ENCODE results near the gene HOXC6.
"Not testable (repeated sequence)": the region's sequence is repeated elsewhere in the genome, so short reads cannot be mapped to it uniquely, and the experiment has no call there.

HOXC6 gene

GRCh38 chr12:54030889-54031471 is 2.7 kb downstream of the HOXC6 start:
- no peak for DNase-seq

GRCh38 chr12:54031480-54031879 is 3.2 kb downstream of the HOXC6 start:
- no peak for DNase-seq

DNA sequence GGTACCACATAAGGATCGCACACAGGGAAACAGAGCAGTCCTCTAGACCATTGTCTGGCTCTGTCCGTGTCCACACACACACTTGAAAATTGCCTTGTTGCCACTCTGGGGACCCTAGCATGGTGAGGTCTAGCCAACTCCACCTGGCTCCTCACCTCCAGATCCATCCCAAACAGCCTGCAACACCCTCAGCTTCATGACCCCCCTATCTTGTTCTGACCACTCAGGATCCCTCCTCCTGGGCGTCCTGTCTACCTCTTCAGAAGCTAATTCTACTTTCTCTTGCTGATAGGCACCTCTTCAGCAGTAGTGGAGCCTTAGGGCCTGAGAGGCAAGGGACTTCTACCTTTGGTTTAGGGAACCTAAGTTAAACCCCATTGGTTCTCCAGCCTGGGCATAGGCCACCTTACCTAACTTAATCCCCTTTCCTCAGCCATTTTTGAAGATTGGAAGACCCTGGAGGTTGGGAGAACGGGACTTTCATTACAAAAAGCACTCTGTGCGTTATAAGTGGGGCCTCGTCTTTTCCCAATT is 3.9 kb downstream of the HOXC6 start:
- no peak for DNase-seq

GRCh38 chr12:54032627-54033100 is 4.4 kb downstream of the HOXC6 start, which contains the start of gene HOXC5:
TSS of gene HOXC5 (plus strand) at chr12:54033050. CDS start at chr12:54033123, 73 bp downstream.
- DNase-seq = no peak

DNA sequence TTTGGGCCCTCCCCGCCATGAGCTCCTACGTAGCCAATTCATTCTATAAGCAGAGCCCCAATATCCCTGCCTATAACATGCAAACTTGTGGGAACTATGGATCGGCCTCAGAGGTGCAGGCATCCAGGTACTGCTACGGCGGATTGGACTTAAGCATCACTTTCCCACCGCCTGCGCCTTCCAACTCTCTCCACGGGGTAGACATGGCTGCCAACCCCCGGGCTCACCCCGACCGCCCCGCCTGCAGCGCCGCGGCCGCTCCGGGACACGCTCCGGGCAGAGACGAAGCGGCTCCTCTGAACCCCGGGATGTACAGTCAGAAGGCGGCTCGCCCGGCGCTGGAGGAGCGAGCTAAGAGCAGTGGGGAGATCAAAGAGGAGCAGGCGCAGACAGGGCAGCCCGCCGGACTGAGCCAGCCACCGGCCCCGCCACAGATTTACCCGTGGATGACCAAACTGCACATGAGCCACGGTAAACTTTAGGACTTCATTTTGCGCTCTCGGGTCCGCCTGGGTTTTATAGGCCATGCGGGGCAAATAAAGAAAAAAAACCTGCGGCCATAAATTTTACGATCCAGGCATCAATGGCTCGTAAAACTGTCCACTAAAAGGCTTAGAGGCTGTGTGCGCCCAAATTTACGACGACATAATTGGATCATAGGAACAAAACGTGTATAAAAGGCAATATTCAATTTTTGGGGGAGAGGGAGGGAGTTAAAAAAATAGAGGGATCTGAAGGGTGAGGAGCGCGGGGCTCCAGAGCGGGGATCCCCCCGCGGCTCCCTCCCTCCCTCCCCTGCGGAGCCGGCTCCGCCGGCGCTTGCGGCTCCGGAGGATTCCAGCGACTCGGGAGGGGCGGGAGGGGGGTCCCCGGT is 5.1 kb downstream of the HOXC6 start:
- no peak for DNase-seq

DNA sequence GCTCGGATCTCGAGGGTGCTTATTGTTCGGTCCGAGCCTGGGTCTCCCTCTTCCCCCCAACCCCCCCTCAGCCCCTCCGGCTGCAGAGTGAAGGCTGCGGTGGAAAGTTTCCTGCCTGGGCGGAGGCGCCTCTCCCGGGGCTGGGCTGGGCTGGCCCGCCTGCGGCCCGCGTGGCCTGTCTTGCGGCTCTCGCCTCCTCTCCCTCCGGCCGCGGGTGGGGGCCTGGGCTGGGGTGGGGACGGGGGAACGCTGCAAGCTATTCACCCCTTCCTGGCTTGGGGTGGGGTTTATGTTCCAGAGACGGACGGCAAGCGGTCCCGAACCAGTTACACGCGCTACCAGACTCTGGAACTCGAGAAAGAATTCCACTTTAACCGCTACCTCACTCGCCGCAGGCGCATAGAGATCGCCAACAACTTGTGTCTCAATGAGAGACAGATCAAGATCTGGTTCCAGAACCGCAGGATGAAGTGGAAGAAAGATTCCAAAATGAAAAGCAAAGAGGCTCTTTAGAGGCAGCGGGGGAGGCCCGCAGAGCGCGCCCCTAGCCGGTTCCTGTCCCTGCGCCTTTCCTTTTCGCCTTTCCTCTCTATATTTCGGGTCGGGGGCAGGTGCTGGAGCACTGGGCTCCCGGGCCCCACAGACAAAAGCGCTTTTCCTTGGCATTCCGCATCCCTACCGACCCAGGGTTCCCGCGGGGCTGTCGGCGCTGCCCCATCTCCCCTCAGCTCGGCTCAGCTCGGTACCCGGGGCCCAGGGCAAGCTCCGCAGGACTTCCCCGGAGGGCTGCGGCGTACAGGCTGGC is 5.9 kb downstream of the HOXC6 start:
- DNase-seq = no peak

GRCh38 chr12:54034785-54035310 is 6.6 kb downstream of the HOXC6 start:
- DNase-seq = no peak

GRCh38 chr12:54035568-54036264 is 7.5 kb downstream of the HOXC6 start:
- DNase-seq = no peak

DNA sequence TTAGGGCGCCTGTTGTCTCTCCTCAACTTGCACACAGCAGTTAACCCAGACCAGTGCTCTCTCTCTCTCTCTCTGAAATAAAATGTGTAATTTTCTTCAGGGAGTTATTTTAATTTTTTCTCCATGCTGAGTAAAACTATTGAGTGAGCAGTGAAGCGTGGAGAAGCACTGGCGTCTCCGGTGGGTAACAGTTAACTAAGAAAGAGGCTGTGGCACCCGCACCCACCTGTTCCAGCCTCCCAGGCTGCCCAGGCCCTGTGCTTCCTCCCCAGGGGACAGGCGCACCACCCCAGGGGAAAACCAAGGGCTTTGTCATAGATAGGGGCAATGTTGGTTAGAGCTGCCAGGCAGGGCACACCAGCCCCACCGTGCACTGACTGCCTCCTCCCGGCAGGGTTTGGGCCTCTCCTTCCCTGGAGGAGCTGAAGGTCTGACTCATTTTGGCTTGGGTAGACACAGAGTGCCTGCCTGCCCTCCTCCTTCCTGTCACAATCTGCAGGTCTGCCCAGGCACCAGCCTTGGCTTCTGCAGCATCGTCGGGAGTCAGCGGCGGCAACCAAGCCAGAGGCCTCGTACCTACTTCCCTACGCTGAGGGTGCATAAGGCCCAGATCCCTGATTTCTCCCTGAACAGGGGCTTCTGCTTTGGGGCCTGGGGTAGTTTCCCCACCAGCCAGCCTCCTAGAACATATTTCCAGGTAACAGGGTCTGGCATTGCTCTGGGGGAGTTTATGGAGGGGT is 8.6 kb downstream of the HOXC6 start:
- no peak for DNase-seq

DNA sequence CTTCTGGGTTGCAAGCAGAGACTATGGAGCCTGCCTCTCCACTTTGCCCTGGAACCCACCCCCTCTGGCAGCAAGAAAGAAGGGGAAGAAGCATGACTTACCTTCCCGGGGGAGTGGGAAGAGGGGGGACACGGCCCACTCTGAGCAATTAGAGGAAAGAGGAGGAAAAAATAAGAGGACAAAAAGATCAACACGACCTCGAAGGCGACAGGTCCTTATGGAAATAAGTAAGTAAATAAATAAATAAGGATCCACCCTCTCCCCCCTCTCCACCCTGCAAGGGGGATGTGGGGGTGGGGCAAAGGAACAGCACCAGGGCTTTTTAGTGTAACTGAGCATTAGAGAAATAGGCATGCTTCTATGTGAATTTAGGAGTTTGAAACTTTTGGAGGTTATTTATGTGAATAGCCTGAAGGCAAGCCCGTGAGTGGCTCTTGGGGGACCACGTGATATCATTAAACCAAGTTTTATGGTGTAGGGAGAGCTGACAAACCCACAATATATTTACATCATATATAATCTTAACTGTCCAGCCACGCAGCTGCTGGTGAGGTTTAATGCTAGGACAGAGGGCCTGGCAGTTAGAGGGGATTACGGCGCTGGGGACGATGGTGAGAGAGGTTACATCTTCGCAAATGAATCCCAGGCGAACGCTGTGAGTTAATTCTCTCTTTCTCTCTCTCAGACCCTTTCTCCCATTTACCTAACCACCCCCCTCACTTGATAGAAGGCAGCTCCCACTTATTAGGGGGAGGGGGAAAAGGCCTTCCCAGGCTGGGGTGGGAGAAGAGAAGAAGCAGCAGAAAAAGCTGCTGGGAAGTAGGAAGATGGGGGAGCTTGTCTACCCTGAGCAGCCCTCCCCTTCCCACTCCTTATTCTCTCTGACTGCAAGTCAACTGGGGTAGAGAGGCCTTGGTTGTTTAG is 9.4 kb downstream of the HOXC6 start:
- DNase-seq = no peak

DNA sequence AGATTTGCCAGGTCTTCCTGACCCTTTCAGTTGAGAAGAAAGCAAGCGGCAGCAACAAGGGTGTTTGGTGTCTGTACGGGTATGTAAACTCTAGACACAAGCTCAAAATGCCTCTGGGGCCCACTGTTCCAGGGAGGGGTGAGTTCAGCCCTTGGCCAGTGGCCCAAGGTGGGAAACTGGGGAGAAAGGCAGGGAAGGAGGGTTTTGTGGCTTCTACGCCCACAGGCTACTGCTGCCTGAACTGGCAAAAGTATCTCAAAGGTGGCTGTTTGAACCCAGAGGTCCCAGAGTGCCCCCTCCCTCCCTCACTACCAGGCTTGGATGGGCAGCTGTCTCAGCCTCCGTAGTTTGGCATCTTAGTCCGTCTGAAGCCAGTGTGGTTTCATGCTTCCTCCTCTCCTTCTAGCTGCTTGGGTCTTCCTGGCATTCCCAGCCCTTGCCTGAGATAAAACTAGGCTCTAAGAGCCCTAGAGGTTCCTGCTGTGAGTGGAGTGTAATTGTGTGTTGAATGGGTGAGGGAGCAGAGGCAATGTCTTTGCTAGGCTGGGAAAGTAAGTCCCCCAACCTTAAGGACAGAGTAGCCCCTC is 10.1 kb downstream of the HOXC6 start:
- DNase-seq = no peak

DNA sequence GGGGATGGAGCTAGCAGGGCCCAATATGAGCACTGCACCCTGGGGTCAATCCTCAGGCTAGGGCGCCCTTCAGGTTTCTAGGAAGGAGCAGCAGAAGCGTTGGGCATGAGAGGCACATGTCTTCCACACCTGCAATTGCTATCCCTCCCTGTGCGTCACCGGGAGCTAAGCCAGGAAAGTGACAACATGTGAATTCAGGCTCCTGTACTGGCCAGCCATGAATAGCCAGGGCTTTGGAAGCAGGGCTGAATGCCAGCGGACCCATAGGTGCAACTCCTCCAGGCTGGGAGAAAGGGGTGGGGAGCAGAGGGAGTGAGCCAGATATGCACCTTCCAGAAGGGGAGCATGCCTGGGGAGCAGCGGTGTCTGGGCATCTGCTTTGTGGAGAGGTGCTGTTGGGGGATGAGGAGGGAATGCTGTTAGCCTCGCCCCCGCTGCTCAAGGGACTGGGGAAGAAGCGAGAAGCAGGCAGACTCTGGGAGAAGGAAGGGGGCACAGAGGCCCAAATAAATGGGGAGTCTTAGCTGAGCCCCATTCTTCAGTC is 10.7 kb downstream of the HOXC6 start:
- DNase-seq = no peak

DNA sequence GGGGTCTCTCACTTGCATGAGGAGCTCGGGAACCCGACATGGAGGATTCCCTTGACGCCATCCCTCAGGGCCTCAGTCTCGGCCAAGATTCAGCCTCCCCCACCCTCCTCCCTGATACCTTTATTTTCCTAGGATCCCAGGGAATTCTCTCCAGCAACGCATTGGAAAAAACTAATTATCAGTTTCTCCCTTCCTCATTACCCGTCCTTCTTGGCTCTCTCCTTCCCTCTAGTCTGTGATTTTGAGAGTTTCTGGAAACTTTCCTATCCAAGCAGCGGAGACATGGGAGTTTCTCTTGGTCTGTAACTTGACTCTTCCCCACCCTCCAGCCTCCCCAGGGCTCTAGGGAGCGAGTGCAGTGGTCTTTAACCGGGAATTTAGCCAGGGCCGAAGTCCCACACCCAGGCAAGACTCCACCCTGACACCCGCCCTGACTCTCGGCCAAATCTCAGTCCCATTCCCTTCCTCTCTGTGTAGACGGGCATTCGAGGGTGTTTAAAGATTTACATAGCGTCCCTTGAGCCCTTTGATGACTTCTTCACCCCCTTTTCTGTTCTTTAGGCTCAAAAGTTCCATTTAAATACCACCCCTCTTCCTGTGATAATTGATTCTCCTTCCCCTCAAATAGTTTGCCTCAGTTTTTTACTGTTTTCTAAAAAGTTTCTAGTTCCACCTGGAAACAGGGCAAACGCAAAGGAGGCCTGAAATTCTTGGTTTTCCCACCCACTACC is 11.3 kb downstream of the HOXC6 start:
- no peak for DNase-seq

- DNase-seq = no peak
Observed at GRCh38 chr12:54040148-54040494, 11.9 kb downstream of the HOXC6 start.

- no peak for DNase-seq
Observed at GRCh38 chr12:54040648-54041047, 12.4 kb downstream of the HOXC6 start.

DNA sequence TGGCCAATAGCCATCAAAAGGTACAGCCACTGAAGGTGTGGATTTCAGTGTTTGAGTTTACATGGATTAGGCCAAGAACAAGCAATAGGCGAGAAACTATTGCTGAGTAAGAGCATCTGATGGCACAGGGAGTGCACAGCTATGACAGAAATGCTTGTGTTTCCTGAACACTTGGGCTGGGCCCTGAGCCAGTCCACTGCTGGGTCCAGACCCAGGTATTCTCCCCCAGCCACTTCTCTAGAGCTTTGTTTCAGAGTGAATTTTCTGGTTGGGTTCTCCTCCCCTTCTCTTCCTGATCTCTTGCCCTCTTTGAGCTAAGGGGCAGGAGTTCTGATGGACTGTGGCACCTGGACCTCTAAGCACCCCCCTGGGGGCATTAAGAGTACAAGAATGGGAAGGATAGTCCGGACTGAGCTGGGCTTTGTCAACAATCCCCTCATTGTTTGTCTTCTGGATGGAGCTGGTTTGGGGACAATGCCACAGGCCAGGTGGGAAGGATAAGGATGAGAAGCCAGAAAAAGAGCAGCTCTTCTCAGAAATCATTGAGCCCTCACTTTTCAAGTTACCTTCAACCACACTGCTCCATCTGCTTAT is 13.0 kb downstream of the HOXC6 start:
- no peak for DNase-seq

GRCh38 chr12:54042033-54042432 is 13.8 kb downstream of the HOXC6 start:
- DNase-seq = not testable (repeated sequence)
